ENCODE data around the gene JAG2.

GRCh38 chr14:105157872-105158271 lies 10.7 kb downstream of the JAG2 start:
- TF ChIP-seq, protein P1, sequence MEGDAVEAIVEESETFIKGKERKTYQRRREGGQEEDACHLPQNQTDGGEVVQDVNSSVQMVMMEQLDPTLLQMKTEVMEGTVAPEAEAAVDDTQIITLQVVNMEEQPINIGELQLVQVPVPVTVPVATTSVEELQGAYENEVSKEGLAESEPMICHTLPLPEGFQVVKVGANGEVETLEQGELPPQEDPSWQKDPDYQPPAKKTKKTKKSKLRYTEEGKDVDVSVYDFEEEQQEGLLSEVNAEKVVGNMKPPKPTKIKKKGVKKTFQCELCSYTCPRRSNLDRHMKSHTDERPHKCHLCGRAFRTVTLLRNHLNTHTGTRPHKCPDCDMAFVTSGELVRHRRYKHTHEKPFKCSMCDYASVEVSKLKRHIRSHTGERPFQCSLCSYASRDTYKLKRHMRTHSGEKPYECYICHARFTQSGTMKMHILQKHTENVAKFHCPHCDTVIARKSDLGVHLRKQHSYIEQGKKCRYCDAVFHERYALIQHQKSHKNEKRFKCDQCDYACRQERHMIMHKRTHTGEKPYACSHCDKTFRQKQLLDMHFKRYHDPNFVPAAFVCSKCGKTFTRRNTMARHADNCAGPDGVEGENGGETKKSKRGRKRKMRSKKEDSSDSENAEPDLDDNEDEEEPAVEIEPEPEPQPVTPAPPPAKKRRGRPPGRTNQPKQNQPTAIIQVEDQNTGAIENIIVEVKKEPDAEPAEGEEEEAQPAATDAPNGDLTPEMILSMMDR (IDR thresholded peaks at IDR 0.05; ENCODE audit: low read length): no peak
- no peak for TF ChIP-seq EZH2 (IDR thresholded peaks at IDR 0.05; ENCODE audit: borderline replicate concordance, low read length)
